Gastroesophageal sphincter (tissue), 4 donors: Measurements from ENCODE around the gene TMBIM1. TPM values are rescaled to one million over a fixed set of nuclear protein-coding genes. Genes with fewer than 3 reads are reported as not detected.
A peak's percentile ranks its signal among the peaks of the same experiment; 100 is the strongest.

ENCODE experiments used
- ATAC-seq: fragments of 150-250 bp; one replicate; pipeline ENCODE4 v1.9.1; 2016; ENCODE audit warnings: mild to moderate bottlenecking, moderate library complexity
- H3K27ac ChIP-seq, 4 donors: fragments of 200-600 bp; sonication (generic) in 3 of 4; 1 replicate in 3 of 4; 2 replicates in 1 of 4; pipeline ENCODE4 v1.5.1; 2016 to 2019
- H3K27me3 ChIP-seq: fragments of 200-600 bp; sonication (generic); one replicate; pipeline ENCODE4 v1.5.1; 2019
- H3K36me3 ChIP-seq, 2 donors: fragments of 200-600 bp; sonication (generic); one replicate each; pipeline ENCODE4 v1.5.1; 2019; ENCODE audit warnings: control low read depth in 1 of 2
- H3K4me1 ChIP-seq, 3 donors: fragments of 200-600 bp; sonication (generic); 1 replicate in 2 of 3; 2 replicates in 1 of 3; pipeline ENCODE4 v1.5.1; 2016 to 2019; ENCODE audit warnings: control low read depth in 2 of 3
- H3K4me3 ChIP-seq, 2 donors: fragments of 200-600 bp; sonication (generic); one replicate each; pipeline ENCODE4 v1.5.1; 2019; ENCODE audit warnings: mild to moderate bottlenecking in 1 of 2, moderate library complexity in 1 of 2
- H3K9me3 ChIP-seq, 3 donors: fragments of 200-600 bp; sonication (generic); one replicate each; pipeline ENCODE4 v1.5.1; 2017 to 2019; ENCODE audit warnings: control low read depth in 2 of 3
- EP300 ChIP-seq: sonication (generic); formaldehyde crosslinking; IDR thresholded peaks from one replicate; pipeline ENCODE4 v1.6.1; 2017; ENCODE audit warnings: antibody characterized with exemption, mild to moderate bottlenecking
- POLR2A ChIP-seq, 2 donors: fragments of 450-650 bp; IDR thresholded peaks; one replicate each; pipeline ENCODE4 v1.6.1; 2017; ENCODE audit warnings: antibody characterized with exemption in 2 of 2, mild to moderate bottlenecking in 2 of 2, moderate library complexity in 1 of 2
- POLR2AphosphoS5 ChIP-seq: sonication (generic); formaldehyde crosslinking; IDR thresholded peaks from one replicate; pipeline ENCODE4 v1.6.1; 2017; ENCODE audit warnings: antibody characterized with exemption
- WGBS, 2 donors: methylation state at CpG; one replicate each; pipeline ENCODE4 v1.1.5; 2018; ENCODE audit warnings: low coverage in 1 of 2; 5-methylcytosine and 5-hydroxymethylcytosine counted together
- total RNA-seq, 4 donors: library from RNA; depleted of rRNA; stranded (reverse); fragments of >200 nt; gene quantifications; one replicate each; pipeline ENCODE4 v1.1.0, GENCODE V29; 2016
- TF ChIP-seq, protein P1 (sequence below), 4 experiments: fragments of 200-600 bp in 2 of 4; fragments of 450-650 bp in 2 of 4; sonication (generic) in 1 of 4; IDR thresholded peaks; one replicate each; pipeline ENCODE4 v1.5.1; 2017 to 2019; ENCODE audit warnings: antibody characterized with exemption in 4 of 4, mild to moderate bottlenecking in 2 of 4, moderate library complexity in 2 of 4

The TMBIM1 gene
- total RNA-seq, 4 donors from 2014 or later: 152 to 245 (median 191) TPM

DNA sequence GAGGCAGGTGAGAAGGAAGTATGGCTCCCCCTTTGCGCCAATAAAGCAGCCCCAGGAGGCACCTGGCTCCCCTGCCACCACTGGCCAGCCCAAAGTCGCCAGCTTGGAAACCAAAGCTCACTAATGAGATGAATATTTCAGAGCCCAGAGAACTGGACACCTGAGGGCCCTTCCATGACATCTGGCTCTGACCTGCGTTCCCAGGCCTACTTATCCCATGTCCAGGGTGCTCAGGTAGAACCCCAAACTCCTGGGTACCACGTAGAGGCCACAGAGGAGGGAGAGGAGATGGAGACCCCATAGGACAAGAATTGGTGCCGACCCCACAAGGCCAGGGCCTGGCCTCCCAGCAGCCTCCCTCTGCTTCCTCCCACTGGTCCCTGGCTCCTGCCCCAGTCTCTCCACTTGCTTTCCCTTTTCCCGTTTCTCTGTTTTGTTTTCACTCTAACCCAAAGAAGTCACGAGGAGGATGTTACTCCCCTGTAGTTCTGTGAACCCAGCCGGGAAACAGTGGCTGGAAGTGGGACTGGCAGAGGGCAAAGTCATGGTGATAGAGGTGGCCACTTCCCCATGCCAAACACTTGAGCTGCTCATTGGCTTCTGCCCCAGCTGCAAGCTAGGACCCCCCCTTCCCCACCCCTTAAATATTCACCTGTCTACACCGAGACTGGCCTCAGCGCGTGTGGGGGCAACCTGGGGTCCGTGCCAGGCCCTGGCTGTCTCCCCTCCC lies 820 bp downstream of the TMBIM1 start:
- H3K4me1 ChIP-seq: peaks cover 11 to 80% (median 40%) of the 10 kb centered on the region in 3 donors
- H3K27ac ChIP-seq: peak overlapping the region; percentile 92 to 99 (median 95)
- no peaks in the 10 kb centered on the region for H3K36me3 ChIP-seq
- 20 to 21% methylated on average over 2 to 9 of the region's 12 CpGs for WGBS, 2 donors
- no peaks in the 10 kb centered on the region for H3K27me3 ChIP-seq
- ATAC-seq: no peak
- no peaks in the 10 kb centered on the region for H3K9me3 ChIP-seq
- H3K4me3 ChIP-seq: peak overlapping the region; percentile 92 to 99
- TF ChIP-seq POLR2AphosphoS5 (peak; percentile 55), POLR2A (IDR thresholded peaks at IDR 0.05) (no peak)

DNA sequence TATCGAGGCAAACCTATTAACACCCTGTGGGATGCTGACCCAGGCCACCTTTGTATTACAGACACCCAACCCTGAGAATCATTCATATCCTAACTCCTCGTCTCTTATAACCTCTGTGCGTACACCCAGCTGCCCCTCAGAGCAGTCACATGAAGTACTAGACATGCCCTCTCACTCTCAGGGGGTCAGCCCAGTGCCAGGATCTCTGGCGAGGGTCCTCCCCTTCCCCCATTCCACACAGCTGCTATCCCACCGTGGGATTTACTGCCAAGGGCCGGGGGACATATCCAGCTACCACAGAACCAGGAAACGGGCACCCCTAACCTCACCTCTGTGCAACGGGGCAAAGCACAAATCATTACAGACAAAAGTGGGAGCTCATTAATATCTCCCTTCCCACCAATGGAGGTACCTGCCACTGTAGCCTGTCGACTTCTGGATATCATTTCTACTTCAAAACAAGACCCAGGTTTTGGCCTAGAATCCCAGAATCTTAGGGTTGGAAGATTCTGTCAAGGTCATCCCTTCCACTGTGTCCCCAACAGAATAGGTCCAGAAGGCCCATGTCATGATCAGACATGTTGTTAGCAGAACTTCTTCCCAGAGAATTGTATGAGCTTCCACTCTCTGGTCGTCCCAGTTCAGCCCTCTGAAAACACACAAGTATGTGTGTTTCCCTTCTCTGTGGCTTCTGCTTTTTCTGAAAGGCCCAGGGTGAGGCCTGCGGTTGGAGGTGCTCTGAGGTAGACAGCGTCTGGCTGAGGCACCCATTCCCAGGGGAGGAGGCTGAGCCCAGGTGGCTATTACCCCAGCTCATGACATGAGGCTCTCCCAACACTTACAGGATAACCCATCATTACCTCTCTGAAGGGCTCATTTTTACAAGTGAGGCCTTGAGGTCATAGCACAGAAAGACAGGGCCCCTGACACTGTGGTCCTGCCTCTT lies 1.7 kb downstream of the TMBIM1 start:
- no peak for ATAC-seq
- no peaks in the 10 kb centered on the region for H3K27me3 ChIP-seq
- WGBS, 2 donors: 18 to 42% methylated on average over 3 to 8 of the region's 12 CpGs
- peaks cover 11 to 84% (median 49%) of the 10 kb centered on the region in 3 donors for H3K4me1 ChIP-seq
- H3K27ac ChIP-seq: peak overlapping the region; percentile 92 to 99 (median 95)
- H3K36me3 ChIP-seq: no peaks in the 10 kb centered on the region
- TF ChIP-seq POLR2AphosphoS5: no peak
- no peak for TF ChIP-seq POLR2A (IDR thresholded peaks at IDR 0.05)
- TF ChIP-seq, protein P1, sequence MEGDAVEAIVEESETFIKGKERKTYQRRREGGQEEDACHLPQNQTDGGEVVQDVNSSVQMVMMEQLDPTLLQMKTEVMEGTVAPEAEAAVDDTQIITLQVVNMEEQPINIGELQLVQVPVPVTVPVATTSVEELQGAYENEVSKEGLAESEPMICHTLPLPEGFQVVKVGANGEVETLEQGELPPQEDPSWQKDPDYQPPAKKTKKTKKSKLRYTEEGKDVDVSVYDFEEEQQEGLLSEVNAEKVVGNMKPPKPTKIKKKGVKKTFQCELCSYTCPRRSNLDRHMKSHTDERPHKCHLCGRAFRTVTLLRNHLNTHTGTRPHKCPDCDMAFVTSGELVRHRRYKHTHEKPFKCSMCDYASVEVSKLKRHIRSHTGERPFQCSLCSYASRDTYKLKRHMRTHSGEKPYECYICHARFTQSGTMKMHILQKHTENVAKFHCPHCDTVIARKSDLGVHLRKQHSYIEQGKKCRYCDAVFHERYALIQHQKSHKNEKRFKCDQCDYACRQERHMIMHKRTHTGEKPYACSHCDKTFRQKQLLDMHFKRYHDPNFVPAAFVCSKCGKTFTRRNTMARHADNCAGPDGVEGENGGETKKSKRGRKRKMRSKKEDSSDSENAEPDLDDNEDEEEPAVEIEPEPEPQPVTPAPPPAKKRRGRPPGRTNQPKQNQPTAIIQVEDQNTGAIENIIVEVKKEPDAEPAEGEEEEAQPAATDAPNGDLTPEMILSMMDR (IDR thresholded peaks at IDR 0.05): no peak
- no peak for TF ChIP-seq EP300
- H3K4me3 ChIP-seq: peak overlapping the region; percentile 92 to 99
- H3K9me3 ChIP-seq: no peaks in the 10 kb centered on the region

DNA sequence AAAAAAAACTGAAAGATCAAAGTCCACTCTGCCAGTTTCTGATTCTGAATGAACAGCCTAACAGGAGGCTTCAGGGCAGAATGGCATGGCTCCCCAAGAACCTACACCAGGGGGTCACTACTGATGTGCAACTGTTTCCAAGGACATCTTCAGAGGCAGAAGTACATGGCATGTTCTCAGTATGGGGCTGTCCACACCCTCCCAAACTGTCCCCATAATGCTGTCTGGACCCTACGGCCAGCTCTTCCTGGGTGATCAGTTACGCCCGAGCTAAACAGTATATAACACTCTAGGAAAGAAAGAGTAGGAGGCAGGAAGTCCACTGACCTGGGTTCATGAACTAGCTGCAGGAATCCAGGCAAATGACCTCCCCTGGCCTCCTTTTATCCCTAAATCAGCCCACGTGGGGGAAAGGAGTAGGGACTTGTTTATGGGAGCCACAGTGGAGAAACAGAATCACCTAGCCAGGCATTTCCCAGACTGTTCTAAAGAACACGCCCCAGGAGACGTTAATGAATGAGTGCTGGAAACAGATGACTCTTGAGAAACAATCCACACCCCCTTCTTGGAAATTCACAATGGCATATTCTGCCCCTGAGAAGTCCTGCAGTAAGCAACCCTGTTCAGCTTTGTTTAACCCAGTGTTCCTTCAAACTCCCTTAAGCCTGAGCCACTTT lies 2.5 kb downstream of the TMBIM1 start:
- peak; percentile 10 for ATAC-seq
- Histone ChIP-seq H3K4me3 (peak overlapping the region in 1 of 2 donors; percentile 92), H3K27me3 (no peaks in the 10 kb centered on the region), H3K27ac (peak overlapping the region; percentile 92 to 99 (median 95)), H3K9me3 (no peaks in the 10 kb centered on the region), H3K36me3 (no peaks in the 10 kb centered on the region), H3K4me1 (peaks cover 15 to 88% (median 57%) of the 10 kb centered on the region in 3 donors)
- TF ChIP-seq EP300: no peak
- peak; percentile 96 for TF ChIP-seq POLR2AphosphoS5
- 7 to 27% methylated on average over 3 of the region's 6 CpGs for WGBS, 2 donors

GRCh38 chr2:218286570-218287459 lies 5.5 kb downstream of the TMBIM1 start:
- H3K27ac ChIP-seq: peak overlapping the region; percentile 88 to 99 (median 95)
- no peaks in the 10 kb centered on the region for H3K27me3 ChIP-seq
- ATAC-seq: peak; percentile 89
- H3K9me3 ChIP-seq: no peaks in the 10 kb centered on the region
- peaks cover 29 to 99% (median 81%) of the 10 kb centered on the region in 3 donors for H3K4me1 ChIP-seq
- TF ChIP-seq EP300 (no peak), POLR2AphosphoS5 (peak; percentile 94), POLR2A (IDR thresholded peaks at IDR 0.05) (peak; percentile 7 to 25)
- TF ChIP-seq, protein P1 (IDR thresholded peaks at IDR 0.05): no peak
- H3K36me3 ChIP-seq: peaks cover 0 to 4% of the 10 kb centered on the region in 2 donors
- H3K4me3 ChIP-seq: peak overlapping the region; percentile 43 to 55
- WGBS, 2 donors: 3% methylated on average over 4 of the region's 11 CpGs

DNA sequence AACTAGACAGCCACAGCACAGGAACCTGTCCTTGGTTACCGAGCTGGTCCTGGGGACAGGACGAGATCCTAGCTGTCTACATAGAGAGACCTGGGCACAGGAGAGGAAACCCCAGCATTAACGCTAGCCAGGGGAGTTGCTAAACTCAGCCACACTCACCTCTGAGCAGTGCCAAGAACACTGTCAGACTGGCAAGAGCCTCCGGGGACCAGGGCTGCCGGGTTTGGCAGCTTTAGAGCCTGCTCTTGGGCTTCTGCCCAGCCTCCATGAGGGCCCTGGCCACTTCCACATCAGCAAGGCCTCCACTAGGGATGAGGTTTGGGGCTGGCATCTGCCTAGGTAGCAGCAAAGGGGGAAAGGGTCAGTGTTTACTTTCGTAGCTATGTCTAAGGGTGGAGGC lies 6.7 kb downstream of the TMBIM1 start:
- Histone ChIP-seq H3K4me1 (peaks cover 30 to 99% (median 83%) of the 10 kb centered on the region in 3 donors), H3K4me3 (peak overlapping the region in 1 of 2 donors; percentile 55)
- ATAC-seq: peak; percentile 11

More for the DNA sequence above, 6.7 kb downstream of the TMBIM1 start:
- peaks cover 0 to 16% of the 10 kb centered on the region in 2 donors for H3K36me3 ChIP-seq
- WGBS, 2 donors: 10 to 33% methylated on average over 1 to 2 of the region's 6 CpGs
- TF ChIP-seq POLR2AphosphoS5: peak; percentile 81
- no peak for TF ChIP-seq EP300
- H3K27ac ChIP-seq: peak overlapping the region; percentile 88 to 99 (median 95)
- no peaks in the 10 kb centered on the region for H3K27me3 ChIP-seq
- no peaks in the 10 kb centered on the region for H3K9me3 ChIP-seq
